ENCODE data around the gene SMG9.
A peak's percentile ranks its signal among the peaks of the same experiment; 100 is the strongest.

The SMG9 gene

DNA sequence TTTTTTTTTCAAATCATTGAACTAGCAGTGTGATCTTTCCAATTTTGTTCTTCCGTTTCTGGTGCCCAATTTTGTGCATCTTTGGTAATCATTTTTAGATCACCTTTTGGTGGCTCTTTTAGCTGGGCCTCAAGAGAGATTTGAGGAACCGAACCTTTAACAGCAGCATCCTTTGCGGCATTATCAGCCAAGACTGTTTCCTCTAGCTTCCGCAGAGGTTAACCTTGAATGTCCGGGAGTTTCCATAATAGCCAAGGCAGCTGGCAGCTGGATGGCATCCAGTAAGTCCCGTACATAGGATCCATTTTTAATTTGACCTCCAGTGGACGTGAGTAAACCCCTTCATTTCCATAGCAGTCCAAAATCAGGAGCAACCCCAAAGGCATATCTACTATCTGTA is 29.3 kb downstream of the SMG9 start:
- no peak for DNase-seq (ENCODE audit: low read depth in 2 of 2)

DNA sequence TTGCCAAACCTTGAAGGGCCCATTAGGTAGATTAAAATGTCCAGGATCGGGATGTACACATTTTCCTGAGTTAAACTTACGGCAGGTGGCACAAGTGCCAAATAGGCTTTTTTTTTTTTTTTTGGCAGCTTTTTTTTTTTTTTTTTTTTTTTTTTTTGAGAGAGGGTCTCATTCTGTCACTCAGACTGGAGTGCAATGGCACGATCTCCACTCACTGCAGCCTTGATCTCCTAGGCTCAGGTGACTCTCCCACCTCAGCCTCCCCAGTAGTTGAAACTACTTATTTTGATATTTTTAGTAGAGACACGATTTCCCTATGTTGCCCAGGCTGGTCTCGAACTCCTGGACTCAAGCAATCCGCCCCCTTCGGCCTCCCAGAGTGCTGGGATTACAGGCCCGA is 29.9 kb downstream of the SMG9 start:
- DNase-seq (ENCODE audit: low read depth in 2 of 2), result no peak

DNA sequence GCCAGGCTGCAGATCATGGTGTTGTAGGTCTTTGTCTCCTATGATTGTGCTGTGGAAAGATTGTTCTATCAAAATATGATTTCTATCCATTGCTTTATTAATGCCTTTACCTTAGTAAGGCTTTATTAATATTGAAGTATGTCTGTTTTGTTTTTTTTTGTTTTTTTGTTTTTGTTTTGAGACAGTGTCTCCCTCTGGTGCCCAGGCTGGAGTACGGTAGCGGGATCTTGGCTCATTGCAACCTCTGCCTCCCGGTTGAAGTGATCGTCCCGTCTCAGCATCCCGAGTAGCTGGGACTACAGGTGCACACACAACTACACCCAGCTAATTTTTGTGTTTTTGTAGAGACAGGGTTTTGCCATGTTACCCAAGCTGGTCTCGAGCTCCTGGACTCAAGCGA is 31.2 kb downstream of the SMG9 start:
- no peak for DNase-seq (ENCODE audit: low read depth in 2 of 2)

DNA sequence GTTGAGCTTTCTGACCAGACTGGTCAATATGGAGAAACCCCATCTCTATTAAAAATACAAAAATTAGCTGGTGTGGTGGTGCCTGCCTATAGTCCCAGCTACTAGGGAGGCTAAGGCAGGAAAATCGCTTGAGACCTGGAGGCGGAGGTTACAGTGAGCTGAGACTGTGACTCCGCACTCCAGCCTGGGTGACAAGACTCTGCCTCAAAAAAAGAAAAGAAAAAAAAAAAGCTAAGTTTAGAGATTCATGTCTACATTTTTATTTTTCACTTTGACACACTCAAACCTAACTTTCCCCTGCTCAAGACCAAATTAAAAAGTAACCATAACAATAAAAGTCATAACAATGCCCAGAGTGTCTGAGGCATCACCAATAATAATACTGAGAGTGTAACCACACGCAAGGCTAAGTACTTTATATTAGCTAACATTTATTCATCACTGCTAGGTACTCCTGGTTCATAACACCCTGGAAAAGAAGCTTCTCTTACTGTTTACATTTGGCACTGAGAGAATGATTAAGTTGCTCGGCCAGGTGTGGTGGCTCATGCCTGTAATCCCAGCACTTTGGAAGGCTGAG is 33.2 kb downstream of the SMG9 start:
- DNase-seq (ENCODE audit: low read depth in 2 of 2), result no peak

DNA sequence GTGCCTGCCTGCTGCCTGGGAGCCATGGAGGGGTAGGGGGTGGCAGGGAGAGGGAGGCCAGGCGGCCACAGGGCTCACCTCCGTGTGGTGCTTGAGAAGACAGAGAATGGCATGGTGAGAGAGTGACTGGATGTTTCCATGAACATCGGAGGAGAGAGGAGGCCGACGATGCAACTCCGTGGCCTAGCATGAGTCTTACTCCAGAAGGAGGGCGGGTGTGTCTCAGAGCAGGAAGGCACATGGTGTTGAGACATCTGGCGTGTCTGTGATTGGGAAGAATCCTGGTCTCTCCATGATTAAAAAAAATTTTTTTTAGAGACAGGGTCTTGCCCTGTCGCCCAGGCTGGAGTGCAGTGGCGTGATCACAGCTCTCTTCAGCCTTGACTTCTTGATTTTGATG is 33.8 kb downstream of the SMG9 start:
- no peak for DNase-seq (ENCODE audit: low read depth in 2 of 2)

DNA sequence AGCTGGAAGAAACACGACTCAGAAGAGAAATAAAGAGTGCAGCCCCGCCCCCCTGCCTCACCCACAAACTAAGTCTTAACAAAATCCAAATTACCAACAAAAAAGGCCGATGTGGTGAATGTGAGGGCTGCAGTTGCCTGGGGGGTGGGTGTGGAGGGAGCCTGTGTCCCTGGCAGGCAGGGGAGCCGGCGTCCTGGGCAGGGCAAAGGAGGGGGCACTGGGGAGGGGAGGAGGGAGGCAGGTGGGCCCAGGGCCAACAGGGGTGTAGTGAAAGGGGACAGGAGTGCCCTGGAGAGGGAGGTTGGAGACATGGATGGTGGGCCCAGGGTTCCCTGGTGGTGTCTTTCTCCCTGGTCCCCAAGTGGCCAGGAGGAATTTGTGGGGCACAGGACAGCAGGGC is 34.8 kb downstream of the SMG9 start:
- no peak for DNase-seq (ENCODE audit: low read depth in 2 of 2)

DNA sequence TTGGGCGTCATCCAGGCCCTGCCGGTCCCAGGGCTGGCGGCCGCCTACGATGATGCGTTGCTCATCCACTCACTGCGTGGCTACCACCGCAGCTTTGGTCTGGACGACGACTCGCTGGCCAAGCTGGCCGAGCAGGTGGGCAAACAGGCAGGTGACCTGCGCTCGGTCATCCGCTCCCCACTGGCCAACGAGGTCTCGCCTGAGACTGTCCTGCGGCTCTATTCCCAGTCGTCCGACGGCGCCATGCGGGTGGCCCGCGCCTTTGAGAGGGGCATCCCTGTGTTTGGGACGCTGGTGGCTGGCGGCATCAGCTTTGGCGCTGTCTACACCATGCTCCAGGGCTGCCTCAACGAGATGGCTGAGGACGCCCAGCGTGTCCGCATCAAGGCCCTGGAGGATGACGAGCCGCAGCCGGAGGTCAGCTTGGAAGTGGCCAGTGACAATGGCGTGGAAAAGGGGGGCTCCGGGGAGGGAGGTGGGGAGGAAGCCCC is 35.3 kb downstream of the SMG9 start:
- DNase-seq (ENCODE audit: low read depth in 2 of 2), result no peak

DNA sequence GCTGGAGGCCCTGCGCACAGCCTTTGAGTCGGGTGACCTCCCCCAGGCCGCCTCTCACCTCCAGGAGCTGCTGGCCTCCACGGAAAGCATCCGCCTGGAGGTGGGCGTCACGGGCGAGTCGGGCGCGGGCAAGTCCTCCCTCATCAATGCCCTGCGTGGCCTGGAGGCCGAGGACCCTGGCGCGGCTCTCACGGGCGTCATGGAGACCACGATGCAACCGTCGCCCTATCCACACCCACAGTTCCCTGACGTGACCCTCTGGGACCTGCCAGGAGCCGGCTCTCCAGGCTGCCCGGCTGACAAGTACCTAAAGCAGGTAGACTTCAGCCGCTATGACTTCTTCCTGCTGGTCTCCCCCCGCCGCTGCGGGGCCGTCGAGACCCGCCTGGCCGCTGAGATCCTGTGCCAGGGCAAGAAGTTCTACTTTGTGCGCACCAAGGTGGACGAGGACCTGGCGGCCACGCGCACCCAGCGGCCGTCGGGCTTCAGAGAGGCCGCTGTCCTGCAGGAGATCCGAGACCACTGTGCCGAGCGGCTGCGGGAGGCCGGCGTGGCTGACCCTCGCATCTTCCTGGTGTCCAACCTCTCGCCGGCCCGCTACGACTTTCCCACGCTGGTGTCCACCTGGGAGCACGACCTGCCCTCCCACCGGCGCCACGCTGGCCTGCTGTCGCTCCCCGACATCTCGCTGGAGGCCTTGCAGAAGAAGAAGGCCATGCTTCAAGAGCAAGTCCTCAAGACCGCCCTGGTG is 36.0 kb downstream of the SMG9 start:
- no peak for DNase-seq (ENCODE audit: low read depth in 2 of 2)

DNA sequence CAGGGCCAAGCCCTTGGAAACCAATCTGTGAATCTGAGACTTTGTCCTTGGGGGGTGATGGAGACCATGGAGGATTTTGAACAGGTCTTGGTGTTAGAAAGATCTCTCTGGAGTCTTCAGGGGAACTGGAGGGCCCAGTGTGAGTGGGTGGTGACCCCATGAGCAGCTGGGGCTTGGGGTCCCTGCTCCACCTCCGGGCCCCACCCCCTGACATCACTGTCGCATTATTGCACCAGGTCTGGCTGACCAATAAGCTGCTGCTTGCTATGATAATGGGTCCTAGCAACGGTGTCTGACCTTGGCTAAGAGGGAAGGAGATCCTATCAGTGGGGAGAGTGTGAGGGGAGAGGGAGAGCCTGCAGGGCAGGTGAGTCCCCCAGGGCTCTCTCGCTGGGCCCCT is 39.0 kb downstream of the SMG9 start, which contains the start of gene IRGC:
Gene IRGC, plus strand, starts transcription at position 301 of the 400 bp plus-strand sequence. CDS start 2,483 bp downstream, outside the sequence.
- no peak for DNase-seq (ENCODE audit: low read depth in 2 of 2)

DNA sequence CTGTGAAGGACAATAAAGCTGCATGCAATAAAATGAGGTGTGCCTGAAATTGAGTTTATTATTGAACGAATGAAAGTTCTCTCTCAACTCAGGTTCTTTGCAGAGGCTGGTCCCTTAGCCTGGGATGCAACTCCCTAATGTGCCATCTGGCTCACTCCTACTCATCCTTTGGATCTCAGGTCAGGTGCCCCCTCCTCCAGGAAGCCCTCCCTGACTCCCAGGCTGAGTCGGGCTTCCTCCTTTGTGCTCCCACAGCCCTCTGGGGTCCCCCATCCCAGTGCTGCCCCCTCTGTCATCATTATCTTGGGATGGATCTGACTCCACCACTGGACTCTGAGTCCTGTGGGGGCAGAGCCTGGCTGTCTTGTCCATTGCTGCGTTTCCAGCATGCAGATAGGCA is 41.6 kb downstream of the SMG9 start:
- DNase-seq (ENCODE audit: low read depth in 2 of 2), result no peak

DNA sequence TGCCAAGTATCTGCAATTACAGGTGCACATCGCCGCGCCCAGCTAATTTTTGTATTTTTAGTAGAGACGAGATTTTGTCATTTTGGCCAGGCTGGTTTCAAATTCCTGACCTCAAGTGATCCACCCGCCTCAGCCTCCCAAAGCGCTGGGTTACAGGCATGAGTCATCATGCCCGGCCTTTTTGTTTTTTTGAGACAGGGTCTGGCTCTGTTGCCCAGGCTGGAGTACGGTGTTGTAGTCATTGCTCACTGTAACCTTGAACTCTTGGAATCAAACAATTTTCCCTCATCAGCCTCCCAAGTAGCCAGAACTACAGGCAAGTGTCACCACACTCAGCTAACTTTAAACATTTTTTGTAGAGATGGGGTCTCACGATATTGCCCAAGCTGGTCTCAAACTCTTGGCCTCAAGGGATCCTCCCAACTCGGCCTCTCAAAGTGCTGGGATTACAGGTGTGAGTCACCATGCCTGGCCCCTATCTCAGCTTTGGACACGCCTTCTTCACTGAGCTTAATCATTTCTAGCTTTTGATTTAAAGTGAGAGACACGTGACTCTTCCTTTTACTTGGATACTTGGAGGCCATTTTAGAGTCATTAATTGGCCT is 42.9 kb downstream of the SMG9 start:
- no peak for DNase-seq (ENCODE audit: low read depth in 2 of 2)

DNA sequence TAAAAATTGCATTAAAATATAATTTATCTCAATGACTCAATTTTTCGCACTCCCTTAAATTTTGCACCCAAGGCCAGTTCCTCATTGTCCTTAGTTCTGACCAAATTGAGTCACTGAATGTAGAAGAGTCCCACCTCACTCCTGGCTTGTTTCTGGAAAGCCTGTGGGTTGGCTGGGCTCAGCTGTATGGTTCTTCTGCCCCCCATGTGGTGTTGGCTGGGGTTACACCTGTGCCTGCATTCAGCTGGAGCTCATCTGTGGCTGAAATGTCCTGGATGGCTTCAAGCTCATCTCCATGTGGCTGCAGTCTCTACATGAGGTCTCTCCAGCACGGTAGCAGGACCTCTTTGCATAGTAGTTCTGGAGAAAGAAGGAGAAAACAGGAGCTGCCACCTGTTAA is 46.0 kb downstream of the SMG9 start:
- DNase-seq (ENCODE audit: low read depth in 2 of 2), result no peak

DNA sequence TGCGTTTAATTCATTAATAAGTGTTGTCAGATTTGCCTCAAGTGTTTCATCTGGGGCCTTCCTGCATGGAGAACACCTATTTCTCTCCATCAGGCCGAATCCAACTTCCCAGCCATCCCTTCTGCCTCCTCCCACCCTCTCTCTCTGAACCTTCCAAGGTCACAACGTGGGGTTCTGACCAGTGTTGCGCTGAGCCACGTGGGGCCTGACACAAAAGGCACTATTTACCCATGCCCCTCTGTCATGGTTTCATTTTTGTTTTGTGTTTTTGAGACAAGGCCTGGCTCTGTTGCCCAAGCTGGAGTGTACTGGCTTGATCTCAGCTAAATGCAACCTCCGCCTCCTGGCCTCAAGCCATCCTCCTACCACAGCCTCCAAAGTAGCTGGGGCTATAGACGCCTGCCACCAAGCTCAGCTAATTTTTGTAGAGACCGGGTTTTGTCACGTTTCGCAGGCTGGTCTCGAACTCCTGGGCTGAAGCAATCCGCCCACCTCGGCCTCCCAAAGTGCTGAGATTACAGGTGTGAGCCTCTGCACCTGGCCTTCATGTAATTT is 47.5 kb downstream of the SMG9 start:
- DNase-seq (ENCODE audit: low read depth in 2 of 2), result no peak

DNA sequence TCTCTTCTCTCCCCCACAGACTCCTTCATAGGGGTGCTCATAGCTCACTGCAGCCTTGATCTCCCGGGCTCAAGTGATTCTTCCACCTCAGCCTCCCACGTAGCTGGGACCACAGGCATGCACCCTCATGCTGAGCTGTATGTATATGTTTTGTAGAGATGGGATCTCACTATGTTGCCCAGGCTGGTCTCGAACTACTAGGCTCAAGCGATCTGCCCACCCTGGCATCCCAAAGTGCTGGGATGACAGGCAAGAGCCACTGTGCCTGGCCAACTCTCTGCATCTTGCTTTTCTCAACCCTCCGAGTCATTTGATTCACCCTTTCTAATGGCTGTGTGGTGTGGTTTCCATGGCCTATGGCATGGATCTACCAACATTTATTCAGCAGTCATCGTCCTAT is 49.0 kb downstream of the SMG9 start:
- DNase-seq (ENCODE audit: low read depth in 2 of 2), result no peak

DNA sequence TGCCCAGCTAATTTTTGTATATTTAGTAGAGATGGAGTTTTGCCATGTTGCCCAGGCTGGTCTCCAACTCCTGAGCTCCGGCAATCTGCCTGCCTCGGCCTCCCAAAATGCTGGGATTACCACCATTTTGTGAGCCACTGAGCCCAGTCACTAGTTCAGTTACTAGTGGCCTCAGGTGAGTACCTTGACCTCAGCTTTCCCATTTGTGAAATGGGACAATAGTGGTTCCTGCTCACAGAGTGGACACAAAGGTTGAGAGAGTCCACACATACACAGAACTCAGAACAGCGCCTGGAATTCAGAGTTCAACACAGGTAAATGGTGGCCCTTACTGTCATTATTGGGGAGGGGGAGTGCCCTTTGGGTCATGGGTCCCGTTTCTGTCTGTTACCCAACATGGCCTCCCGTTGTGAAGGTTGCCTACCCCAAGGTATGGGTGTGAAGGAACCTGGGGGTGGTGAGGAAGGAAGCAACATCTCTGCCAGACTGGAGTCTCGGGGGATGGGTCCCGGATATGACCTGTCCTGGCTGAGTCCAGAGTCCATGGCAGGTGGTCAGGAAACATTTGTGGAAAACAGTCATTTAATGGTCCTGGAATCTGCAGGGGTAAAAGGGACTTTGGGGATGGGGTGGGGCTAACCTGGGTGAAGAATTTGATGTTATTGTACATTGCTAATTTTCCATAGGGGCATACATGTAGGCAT is 50.6 kb downstream of the SMG9 start:
- DNase-seq (ENCODE audit: low read depth in 2 of 2), result no peak

DNA sequence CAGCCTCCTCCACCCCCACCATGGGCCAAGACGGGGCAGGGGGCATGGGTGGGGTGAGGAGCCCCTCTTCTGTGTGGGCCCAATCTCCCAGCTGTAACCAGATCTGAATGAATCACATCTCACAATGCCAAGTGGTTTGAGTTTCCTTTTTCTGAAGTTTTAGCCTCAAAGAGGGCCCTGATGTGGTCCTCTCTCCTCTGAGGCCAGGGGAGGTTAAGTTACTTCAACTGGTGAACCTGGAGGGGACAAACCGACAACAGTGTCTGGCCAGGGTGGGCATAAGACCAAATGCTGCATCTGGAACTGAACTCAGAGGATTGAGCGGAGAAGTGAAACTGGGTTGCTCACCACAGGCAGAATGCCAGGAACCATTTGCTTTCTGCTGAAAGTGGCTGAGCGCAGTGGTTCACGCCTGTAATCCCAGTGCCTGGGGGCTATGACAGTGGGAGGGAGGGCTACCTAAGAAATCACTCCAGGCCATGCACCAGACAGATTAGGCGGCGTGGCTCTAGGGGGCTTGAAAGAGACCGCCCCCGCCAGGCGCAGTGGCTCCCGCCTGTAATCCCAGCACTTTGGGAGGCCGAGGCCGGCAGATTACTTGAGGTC is 54.3 kb downstream of the SMG9 start:
- peak in 1 of 2 experiments; percentile 36 for DNase-seq (ENCODE audit: low read depth in 2 of 2)

DNA sequence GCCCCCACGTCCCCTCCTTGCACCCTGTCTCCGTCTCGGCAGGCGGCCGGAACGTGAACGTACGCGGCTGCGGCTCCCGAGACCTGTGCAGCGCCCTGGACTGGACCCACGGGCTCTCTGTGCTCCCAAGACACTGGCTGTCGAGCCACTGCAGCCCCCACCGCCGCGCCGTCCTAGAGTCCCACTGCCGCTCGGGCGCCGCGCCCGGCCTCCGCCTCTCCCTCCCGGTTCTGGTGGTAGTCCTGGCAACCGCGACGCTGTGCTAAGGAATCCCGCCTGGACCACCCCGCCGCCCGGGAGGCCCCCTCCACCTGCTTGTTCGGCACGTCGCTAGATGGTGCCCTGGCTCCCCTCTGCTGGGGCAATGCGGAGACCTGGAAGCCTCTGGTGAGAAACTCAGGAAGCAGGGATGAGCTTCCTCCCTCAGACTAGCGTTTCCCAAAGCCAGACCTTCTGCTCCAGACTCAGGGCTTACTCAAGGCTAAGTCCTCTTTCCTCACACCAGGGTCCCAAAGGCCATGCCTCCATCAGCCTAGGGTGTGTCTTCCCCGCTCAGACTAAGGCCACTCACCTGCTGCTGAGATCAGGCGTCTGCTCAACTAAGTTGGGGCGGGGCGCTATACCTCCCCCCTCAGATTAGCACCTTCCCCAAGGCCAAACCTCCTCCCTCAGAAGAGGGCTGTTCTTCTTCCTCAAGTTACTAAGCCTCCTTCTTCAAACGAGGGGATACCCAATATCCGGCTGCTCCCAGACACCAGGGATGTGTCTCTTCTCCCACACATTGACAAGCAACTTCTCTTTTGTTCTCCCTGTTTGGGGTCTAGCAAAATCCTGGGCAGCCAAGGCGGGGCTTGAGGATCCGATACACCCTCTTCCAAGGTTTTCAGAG is 55.0 kb downstream of the SMG9 start:
- DNase-seq (ENCODE audit: low read depth in 2 of 2), result no peak

DNA sequence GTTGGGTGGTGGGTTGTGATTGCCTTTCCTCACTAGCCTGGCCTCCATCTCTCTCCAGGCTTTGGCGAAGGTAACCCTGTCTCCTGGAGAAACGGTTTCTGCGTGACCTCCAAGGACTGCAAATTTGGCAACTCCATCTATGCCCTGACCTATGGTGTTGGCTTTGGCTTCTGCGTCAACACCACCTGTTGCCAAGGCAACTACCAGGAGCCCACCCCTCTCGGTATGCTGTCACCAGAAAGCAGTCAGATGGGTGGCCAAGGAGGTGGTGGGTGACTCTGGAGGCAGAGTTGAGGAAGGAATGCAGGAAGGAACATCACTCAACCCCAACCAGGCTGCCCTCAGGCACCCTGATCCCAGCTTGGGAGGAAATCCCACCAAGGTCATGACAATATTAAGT is 57.5 kb downstream of the SMG9 start:
- DNase-seq (ENCODE audit: low read depth in 2 of 2), result no peak

DNA sequence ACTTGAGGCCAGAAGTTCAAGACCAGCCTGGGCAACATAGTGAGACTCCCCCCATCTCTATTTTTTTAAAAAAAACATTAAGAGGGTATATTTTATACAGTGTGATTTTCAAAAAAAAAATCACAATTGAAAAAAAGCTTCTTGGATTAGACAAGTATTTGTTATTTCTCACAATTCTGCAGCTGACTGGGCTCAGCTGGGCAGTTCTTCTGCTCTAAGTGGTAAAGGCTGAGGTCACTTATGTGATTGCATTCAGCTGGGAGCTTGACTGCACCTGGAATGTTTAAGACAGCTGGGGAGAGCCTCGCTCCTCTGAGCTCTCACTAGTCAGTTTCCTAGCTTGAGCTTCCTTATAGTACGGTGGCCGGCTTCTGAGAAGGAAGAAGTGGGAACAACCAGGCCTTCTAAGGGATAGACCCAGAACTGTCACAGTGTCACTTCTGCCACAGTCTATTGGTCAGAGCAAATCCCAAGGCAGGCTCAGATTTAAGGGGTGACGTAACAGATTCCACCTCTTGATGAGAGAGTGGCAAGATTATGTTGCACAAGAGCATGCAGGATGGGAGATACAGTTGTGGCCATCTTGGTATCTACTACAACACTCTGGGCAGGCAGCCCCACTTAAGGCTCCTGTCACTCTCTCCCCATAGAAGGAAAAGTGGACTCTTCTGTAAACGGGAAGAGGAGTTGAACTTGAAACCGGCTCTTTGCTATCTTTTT is 58.6 kb downstream of the SMG9 start:
- DNase-seq (ENCODE audit: low read depth in 2 of 2), result no peak

DNA sequence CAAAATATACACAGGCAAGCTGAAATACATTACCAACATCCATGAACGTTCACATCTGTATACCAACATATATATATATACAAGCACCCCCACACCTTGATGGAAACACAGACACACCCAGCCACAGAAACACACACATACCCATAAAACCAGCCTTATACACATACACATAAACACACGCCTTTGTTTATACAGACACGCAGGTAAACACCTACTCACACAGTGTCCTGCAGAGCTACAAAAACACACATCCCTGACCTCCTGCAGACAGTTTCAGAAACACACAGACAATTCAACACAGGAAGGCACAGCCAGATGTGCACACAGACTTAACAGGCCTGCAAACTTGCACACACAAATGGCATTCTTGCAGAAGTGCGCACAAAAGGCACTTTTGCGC is 60.2 kb downstream of the SMG9 start:
- no peak for DNase-seq (ENCODE audit: low read depth in 2 of 2)

Measured in fibroblast of skin of left biceps (primary cell).